ENCODE results near the gene BAIAP3. TPM values are rescaled to one million over a fixed set of nuclear protein-coding genes. Genes with fewer than 3 reads are reported as not detected.

Gene BAIAP3
- total RNA-seq, 6 experiments from 2014 or later = 5.4 to 7.6 (median 5.8) TPM

- Histone ChIP-seq H3K36me3 (peaks cover 0 to 6% (median 1%) of the 10 kb centered on the region in 4 donors), H3K27me3 (no peaks in the 10 kb centered on the region), H3K9me3 (no peaks in the 10 kb centered on the region), H3K4me3 (peak overlapping the region; percentile 54 to 58 (median 58)), H3K27ac (peak overlapping the region; percentile 36 to 62 (median 52)), H3K4me1 (peaks cover 0 to 18% (median 6%) of the 10 kb centered on the region in 4 donors)
- peak; percentile 87 to 95 (median 93) for DNase-seq
- TF ChIP-seq, protein P1, sequence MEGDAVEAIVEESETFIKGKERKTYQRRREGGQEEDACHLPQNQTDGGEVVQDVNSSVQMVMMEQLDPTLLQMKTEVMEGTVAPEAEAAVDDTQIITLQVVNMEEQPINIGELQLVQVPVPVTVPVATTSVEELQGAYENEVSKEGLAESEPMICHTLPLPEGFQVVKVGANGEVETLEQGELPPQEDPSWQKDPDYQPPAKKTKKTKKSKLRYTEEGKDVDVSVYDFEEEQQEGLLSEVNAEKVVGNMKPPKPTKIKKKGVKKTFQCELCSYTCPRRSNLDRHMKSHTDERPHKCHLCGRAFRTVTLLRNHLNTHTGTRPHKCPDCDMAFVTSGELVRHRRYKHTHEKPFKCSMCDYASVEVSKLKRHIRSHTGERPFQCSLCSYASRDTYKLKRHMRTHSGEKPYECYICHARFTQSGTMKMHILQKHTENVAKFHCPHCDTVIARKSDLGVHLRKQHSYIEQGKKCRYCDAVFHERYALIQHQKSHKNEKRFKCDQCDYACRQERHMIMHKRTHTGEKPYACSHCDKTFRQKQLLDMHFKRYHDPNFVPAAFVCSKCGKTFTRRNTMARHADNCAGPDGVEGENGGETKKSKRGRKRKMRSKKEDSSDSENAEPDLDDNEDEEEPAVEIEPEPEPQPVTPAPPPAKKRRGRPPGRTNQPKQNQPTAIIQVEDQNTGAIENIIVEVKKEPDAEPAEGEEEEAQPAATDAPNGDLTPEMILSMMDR (IDR thresholded peaks at IDR 0.05) = no peak
- no peak for TF ChIP-seq POLR2A (IDR thresholded peaks at IDR 0.05)
- intact Hi-C loops (cut with DNase I) = no loop called here
- ATAC-seq = peak; percentile 86 to 92 (median 89)
- 20% methylated on average over 2 of the region's 31 CpGs for WGBS (ENCODE audit: insufficient coverage, low coverage, low lambda C conversion rate, missing lambda C conversion rate)
These were observed 45.4 kb downstream of the BAIAP3 start for GRCh38 chr16:1378804-1379303.

- peaks cover 0 to 6% (median 1%) of the 10 kb centered on the region in 4 donors for H3K36me3 ChIP-seq
- WGBS (ENCODE audit: insufficient coverage, low coverage, low lambda C conversion rate, missing lambda C conversion rate) = no CpG with 5 or more reads among the region's 95 CpGs
- TF ChIP-seq, protein P1 (IDR thresholded peaks at IDR 0.05) = no peak
- TF ChIP-seq POLR2A (IDR thresholded peaks at IDR 0.05) = peak; percentile 37
- peak overlapping the region; percentile 36 to 62 (median 52) for H3K27ac ChIP-seq
- H3K4me3 ChIP-seq = peak overlapping the region; percentile 54 to 58 (median 58)
- ATAC-seq (peak; percentile 69 to 88 (median 77)), DNase-seq (peak in 2 of 3 donors; percentile 69 to 76)
- peaks cover 0 to 18% (median 6%) of the 10 kb centered on the region in 4 donors for H3K4me1 ChIP-seq
- intact Hi-C loops (cut with DNase I) = no loop called here
- no peaks in the 10 kb centered on the region for H3K9me3 ChIP-seq
- H3K27me3 ChIP-seq = no peaks in the 10 kb centered on the region
These were observed 46.0 kb downstream of the BAIAP3 start for GRCh38 chr16:1379304-1380076.

DNA sequence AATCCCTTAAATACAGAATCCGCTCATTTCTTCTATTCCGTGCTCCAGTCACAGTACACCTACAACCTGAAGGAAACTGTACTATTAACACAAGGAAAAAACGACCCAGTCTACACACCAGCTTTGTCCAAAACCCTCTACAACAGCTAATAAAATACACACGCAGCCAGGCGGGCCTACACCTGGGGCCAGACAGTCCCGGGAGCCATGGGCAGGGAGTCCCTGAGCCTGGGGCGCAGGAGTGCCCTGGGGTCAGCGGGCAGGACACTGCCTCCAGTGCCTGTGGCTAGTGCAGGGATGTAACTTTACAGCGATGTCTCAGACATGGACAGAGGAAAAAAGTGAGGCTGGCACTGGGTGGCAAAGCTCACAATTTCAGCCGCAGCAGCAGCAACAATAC is 46.8 kb downstream of the BAIAP3 start:
- TF ChIP-seq, protein P1 (IDR thresholded peaks at IDR 0.05) = no peak
- no peak for TF ChIP-seq POLR2A (IDR thresholded peaks at IDR 0.05)
- Histone ChIP-seq H3K4me1 (peaks cover 0 to 18% (median 6%) of the 10 kb centered on the region in 4 donors), H3K27me3 (no peaks in the 10 kb centered on the region), H3K27ac (no peak overlapping the region), H3K9me3 (no peaks in the 10 kb centered on the region), H3K4me3 (peak overlapping the region in 1 of 3 donors; percentile 58), H3K36me3 (peaks cover 0 to 6% (median 1%) of the 10 kb centered on the region in 4 donors)
- WGBS (ENCODE audit: insufficient coverage, low coverage, low lambda C conversion rate, missing lambda C conversion rate) = 75% methylated on average over 7 of the region's 10 CpGs
- DNase-seq = no peak
- ATAC-seq = no peak
- intact Hi-C loops (cut with DNase I) = no loop called here

DNA sequence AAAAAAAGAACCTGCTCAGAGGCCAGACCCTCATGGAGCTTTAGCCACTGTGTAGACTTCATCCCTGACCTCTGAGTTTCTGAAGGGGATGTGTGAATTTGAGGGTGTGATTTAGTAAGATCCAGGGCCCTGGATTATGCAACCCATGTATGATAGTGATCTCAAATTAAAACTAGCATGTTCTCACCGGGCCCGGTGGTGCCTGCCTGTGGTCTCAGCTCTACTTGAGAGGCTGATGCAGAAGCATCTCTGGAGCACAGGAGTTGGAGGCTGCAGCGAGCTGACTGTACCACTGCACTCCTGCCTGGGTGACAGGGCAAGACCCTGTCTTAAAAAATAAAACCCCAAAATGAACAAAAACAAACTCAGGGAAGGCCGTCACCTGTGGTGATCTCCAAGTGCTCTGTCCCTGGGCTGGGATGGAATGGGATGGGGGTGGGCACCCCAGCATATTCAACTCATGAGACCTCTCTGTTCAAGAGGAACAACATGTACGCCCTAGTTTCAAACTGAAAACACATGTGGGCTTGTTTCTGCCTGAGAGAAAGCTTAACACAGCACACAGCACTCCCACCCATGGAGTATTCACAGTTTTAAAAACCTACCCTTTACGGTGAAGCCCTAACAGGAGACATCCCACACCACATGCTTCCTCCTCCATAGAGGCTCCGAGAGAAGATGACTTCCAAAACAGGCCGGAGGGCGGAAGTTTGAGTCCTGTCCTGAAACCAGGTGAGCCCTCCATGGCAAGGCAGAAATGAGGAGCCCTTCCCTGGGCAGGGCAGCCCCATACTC is 48.4 kb downstream of the BAIAP3 start:
- Histone ChIP-seq H3K27ac (no peak overlapping the region), H3K27me3 (no peaks in the 10 kb centered on the region), H3K9me3 (no peaks in the 10 kb centered on the region), H3K36me3 (peaks cover 0 to 6% (median 0%) of the 10 kb centered on the region in 4 donors), H3K4me1 (peaks cover 0 to 18% (median 6%) of the 10 kb centered on the region in 4 donors), H3K4me3 (no peak overlapping the region)
- TF ChIP-seq, protein P1 (IDR thresholded peaks at IDR 0.05) = no peak
- TF ChIP-seq POLR2A (IDR thresholded peaks at IDR 0.05) = no peak
- intact Hi-C loops (cut with DNase I) = no loop called here
- DNase-seq (no peak), ATAC-seq (no peak)
- WGBS (ENCODE audit: insufficient coverage, low coverage, low lambda C conversion rate, missing lambda C conversion rate) = 92% methylated on average over 2 of the region's 9 CpGs

All from right lobe of liver (tissue), 6 donors.